ENCODE data around the gene ENOPH1.
"Not testable (repeated sequence)": the region's sequence is repeated elsewhere in the genome, so short reads cannot be mapped to it uniquely, and the experiment has no call there.

The ENOPH1 gene

GRCh38 chr4:82430193-82430963, at the start of gene ENOPH1, which contains the start of gene HNRNPDL:
Gene ENOPH1 (plus strand): TSS chr4:82430590. CDS start chr4:82430830, 240 bp downstream.
Gene HNRNPDL (minus strand): TSS chr4:82430462. CDS start chr4:82429690, 772 bp downstream.
- peak; percentile 92 to 95 for DNase-seq

- no peak for DNase-seq
Observed at GRCh38 chr4:82380831-82381230, 49.6 kb upstream of the ENOPH1 start.

DNA sequence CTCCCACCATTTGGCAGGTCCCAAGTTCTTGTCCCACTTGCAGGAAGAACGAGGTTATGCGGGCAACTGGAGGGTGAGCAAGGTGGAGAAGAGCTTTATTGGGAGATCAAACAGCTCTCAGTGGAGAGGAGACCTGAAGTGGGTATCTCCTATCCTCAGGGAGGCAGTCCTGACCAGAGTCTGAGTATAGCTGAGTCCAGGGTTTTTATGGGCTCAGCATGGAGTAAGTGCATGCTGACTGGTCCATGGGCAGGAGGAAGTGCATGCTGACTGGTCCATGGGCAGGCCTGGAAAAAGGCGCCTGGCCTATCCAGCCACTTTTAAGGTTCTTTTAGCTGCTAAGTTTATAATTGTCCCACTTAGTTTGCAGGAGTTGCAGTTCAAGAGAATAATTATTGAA, 49.2 kb upstream of the ENOPH1 start:
- no peak for DNase-seq

- no peak for DNase-seq
Observed at GRCh38 chr4:82381661-82382296, 48.6 kb upstream of the ENOPH1 start.

- no peak for DNase-seq
Observed at GRCh38 chr4:82382751-82383150, 47.6 kb upstream of the ENOPH1 start.

DNA sequence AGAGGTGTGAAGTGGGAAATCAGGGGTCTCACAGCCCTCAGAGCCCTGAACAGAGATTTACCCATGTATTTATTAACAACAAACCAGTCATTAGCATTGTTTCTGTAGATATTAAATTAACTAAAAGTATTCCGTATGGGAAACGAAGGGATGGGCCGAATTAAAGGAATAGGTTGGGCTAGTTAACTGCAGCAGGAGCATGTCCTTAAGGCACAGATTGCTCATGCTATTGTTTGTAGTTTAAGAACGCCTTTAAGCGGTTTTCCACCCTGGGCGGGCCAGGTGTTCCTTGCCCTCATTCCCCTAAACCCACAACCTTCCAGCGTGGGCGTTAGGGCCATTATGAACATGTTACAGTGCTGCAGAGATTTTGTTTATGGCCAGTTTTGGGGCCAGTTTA, 44.1 kb upstream of the ENOPH1 start:
- not testable (repeated sequence) for DNase-seq

- peak in 1 of 2 donors; percentile 16 for DNase-seq
Observed at GRCh38 chr4:82388405-82388804, 42.0 kb upstream of the ENOPH1 start.

DNA sequence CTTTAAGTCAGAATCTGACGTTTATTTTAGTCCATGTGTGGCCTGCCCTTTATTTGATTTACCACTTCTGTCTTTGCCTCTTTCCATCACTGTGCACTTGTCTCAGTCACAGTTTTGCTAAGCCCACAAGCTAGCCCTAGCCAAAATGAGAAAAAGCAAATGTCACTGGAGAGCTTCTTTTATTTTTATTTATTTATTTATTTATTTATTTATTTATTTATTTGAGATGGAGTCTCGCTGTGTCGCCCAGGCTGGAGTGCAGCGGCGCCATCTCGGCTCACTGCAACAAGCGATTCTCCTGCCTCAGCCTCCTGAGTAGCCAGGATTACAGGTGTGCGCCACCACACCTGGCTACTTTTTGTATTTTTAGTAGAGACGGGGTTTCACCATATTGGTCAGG, 40.3 kb upstream of the ENOPH1 start:
- not testable (repeated sequence) for DNase-seq

DNA sequence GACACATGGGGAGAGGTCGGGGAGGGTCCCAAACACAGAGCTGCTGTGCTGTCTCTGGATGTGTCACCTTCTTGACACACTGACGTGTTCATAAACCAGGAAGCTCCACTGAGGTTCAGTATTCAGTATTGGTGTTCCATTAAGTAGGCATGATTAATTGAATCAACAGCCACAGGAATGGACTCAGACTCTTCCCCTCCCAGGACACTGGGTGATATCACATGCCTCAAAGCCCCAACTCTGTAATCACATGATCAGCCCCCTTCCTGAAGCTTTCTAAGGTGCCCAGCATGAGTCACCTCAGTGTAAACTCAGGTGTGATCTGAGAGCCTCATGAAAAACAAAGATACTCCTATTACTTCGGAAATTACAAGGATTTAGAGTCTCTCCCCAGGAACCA, 35.5 kb upstream of the ENOPH1 start:
- no peak for DNase-seq

- no peak for DNase-seq
Observed at GRCh38 chr4:82397527-82397926, 32.9 kb upstream of the ENOPH1 start.

DNA sequence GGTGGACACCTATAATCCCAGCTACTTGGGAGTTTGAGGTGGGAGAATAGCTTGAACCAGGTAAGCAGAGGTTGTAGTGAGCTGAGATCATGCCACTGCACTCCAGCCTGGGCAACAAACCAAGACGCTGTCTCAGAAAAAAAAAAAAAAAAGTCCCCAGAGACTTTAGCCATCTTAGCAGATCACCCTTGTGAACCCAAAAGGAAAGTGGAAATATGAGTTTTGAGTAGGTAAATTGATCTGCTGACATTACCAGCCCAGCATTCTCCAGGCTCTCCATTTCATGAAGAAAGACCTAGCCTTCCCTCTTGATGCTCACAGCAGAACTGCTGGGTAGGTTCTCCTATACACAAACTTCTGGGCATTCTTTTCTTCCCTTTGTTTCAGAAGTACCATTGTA, 32.1 kb upstream of the ENOPH1 start:
- DNase-seq = no peak

DNA sequence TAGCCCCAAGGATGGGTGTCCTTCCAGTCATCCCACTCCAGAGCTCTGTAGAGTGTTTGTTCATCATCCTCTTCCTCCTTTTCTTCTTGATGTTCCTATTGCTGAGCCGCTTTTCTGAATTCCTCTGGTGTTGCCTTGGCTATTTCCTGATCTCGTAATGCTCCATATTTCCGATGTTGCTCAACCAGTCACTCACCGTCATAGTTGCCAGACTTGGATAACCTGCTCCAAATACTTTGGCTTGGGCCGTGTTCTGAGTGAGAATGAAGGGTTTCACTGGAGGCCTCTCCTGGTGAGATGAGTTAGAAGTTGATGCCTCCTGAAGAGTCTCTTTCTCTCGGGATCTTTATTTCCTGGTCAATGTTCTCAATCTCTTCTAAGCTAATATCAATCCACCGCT, 28.8 kb upstream of the ENOPH1 start:
- no peak for DNase-seq

DNA sequence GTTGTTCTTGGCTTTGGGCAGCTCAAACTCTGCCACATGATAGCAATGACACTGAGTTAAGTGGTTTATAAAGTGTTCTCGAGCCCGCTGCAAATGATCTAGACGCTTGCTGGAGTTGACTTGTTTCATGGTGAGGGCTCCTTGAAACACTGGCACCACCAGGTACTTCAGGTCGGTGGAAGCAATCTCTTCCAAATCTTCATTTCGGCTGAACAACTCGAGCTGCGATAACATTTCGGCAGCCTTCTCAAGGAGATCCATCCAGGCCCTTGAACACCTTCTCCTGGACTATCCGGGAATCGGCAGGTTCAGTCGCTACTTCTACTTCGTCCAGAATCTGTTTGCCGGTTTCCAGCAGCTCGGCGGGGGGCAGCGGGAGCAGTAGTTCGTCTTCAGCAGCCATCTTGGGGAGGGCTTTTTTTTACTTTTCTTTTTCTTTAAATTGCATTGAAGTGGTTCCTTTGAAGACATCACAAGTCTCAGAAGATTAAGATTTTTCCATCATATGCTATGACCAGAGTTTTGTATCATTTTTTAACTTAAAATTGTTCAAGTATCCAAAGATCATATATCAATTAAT, 28.1 kb upstream of the ENOPH1 start:
- DNase-seq = no peak

DNA sequence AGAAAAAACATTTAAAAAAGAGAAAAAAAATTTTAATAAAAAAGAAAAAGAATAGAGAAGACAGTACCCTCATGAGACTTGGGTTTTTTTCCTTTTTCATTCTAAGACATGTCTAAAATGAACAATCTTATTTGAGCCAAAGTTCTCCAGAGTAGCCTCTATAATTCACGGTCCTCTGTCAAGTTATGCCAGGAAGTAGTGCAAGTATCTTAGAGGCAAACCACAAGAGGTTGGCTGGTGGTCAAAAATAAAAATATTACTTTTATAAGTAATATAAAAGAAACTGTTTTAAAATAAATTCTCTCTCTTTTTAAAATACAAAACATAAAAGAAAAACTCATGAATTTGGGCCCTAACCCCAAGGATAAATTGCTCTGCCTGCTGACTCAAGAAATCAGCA, 26.7 kb upstream of the ENOPH1 start:
- no peak for DNase-seq

- DNase-seq = not testable (repeated sequence)
Observed at GRCh38 chr4:82415061-82415460, 15.3 kb upstream of the ENOPH1 start.

DNA sequence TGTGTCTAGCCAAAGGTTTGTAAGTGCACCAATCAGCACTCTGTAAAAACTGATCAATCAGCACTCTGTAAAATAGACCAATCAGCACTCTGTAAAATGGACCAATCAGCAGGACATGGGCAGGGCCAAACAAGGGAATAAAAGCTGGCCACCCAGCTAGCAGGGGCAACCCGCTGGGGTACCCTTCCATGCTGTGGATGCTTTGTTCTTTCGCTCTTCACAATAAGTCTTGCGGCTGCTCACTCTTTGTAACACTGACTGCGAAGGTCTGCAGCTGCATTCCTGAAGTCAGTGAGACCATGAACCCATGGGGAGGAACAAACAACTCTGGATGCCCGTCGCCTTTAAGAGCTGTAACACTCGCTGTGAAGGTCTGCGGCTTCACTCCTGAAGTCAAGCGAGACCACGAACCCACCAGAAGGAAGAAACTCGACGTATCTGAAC, 14.4 kb upstream of the ENOPH1 start:
- DNase-seq = no peak

- DNase-seq = no peak
Observed at GRCh38 chr4:82419451-82419850, 10.9 kb upstream of the ENOPH1 start.

DNA sequence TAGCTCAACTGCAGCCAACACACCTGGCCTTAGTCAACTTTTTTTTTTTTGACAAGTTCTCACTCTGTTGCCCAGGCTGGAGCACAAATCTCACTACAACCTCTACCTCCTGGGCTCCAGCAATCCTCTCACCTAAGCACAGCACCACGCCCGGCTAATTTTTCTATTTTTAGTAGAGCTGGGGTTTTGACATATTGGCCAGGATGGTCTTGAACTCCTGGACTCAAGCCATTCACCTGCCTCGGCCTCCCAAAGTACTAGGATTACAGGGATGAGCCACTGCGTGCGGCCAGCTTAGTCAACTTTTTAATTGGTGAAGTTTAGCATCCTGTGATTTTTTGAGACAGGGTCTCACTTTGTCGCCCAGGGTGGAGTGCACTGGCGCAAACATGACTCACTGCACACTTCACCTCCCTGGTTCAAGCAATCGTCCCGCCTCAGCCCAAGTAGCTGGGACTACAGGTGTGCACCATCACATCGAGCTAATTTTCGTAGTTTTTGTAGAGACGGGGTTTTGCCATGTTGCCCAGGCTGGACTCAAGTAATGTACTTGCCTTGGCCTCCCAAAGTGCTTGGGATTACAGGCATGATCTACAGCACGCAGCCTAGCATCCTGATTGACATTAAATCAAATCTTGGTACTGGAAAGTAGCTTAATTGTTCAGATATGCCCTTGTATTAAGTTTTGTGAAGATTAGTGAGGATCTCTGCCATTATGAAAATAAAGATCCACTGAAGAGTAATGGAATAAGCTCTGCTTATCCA, 8.4 kb upstream of the ENOPH1 start:
- DNase-seq = no peak

- no peak for DNase-seq
Observed at GRCh38 chr4:82422616-82423015, 7.8 kb upstream of the ENOPH1 start.

GRCh38 chr4:82423245-82424054, 6.9 kb upstream of the ENOPH1 start:
- no peak for DNase-seq

DNA sequence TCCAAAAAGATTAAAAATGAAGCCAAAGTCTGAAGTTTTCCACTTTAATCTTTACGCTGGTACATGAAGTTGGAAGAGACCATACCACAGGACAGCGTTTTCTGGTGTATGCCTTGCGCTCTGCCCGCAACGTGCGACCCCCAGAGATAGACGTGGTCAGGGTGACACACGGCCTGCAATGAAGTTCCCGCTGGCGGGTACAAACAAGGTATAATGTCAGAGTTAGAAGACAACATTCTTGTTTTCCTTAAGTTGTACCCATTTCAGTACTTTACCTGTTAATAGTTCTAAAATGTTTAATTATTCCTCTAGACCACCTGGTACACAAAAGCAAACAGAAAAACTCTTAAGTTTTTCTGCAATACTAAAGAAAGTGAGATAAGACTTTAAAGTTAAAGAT, 4.9 kb upstream of the ENOPH1 start:
- DNase-seq = no peak

DNA sequence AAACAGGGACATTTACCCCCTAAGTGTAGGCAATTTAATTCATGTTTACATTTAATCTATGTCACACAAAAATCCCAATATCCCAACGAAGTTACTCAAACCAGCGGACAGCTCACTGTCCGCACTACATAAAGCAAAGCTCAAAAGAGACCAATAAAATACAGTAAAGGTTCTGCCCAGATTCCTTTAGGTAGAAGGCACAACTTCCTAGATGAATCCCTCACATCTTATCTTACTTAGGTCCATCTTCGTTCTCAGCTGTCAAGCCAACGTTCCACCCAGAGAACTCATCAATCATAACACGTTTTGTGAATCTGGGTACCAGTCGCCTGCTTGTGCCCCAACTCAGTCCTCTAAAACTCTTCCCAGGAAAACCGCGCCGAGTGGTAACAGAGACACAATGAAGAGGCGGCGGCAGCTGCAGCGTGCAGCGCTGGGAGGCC, 1.8 kb upstream of the ENOPH1 start:
- DNase-seq = no peak
